Right lung (tissue), 5 donors: ENCODE measurements around the gene LINC01488. TPM values are rescaled to one million over a fixed set of nuclear protein-coding genes. Genes with fewer than 3 reads are reported as not detected.

ENCODE experiments used
- DNase-seq, 2 donors: peaks; one replicate each; pipeline ENCODE4 v3.0.0-alpha.2; 2013
- polyA plus RNA-seq, 5 donors: library from polyadenylated mRNA; unstranded; fragments of 120-200 nt; gene quantifications; one replicate each; pipeline versions ENCODE4 v1.2.1 to v1.2.3, GENCODE V29; 2013; ENCODE audit warnings: inconsistent platforms in 1 of 5, low replicate concordance in 1 of 5; ENCODE audit not compliant: insufficient read length in 5 of 5, insufficient read depth in 1 of 5

Gene LINC01488
- polyA plus RNA-seq, 5 donors: 0.08 to 0.14 (median 0.13) TPM

GRCh38 chr11:69542314-69543168, 61.1 kb downstream of the LINC01488 start:
- no peak for DNase-seq

Other genes with a start within 250 kb of the LINC01488 start
- under 1 TPM in 4 of 5 donors, not detected in 1; 0.36 to 0.72 (median 0.63) TPM for gene MYEOV, start 187.5 kb upstream of the LINC01488 start, polyA plus RNA-seq
- gene CCND1, start 159.5 kb downstream of the LINC01488 start, polyA plus RNA-seq: 100 to 1,000 TPM; 158 to 292 (median 224) TPM
- gene LTO1, start 193.7 kb downstream of the LINC01488 start, polyA plus RNA-seq: 10 to 100 TPM; 26.2 to 37.7 (median 27.0) TPM
- under 1 TPM in 4 of 5 donors, not detected in 1; 0.06 to 0.24 (median 0.10) TPM for gene FGF19, start 222.4 kb downstream of the LINC01488 start, polyA plus RNA-seq